Uterus (tissue), 4 donors: ENCODE results near the gene ZSCAN26. TPM values are rescaled to one million over a fixed set of nuclear protein-coding genes. Genes with fewer than 3 reads are reported as not detected.

Experiments used
- DNase-seq, 2 donors: peaks; one replicate each; pipeline ENCODE4 v3.0.0-alpha.2; 2019 to 2020
- H3K27ac ChIP-seq, 2 donors: fragments of 200-600 bp; sonication (generic); 1 replicate in 1 of 2; 2 replicates in 1 of 2; pipeline ENCODE4 v1.5.1; 2016 to 2018
- H3K27me3 ChIP-seq, 2 donors: fragments of 200-600 bp; sonication (generic); one replicate each; pipeline ENCODE4 v1.5.1; 2018 to 2019; ENCODE audit warnings: control low read depth in 1 of 2
- H3K36me3 ChIP-seq, 2 donors: fragments of 200-600 bp; sonication (generic); one replicate each; pipeline ENCODE4 v1.5.1; 2019; ENCODE audit warnings: control low read depth in 1 of 2
- H3K4me1 ChIP-seq, 2 donors: fragments of 200-600 bp; sonication (generic); one replicate each; pipeline ENCODE4 v1.5.1; 2018 to 2019; ENCODE audit warnings: control low read depth in 1 of 2
- H3K4me3 ChIP-seq, 2 donors: fragments of 200-600 bp; sonication (generic); 1 replicate in 1 of 2; 2 replicates in 1 of 2; pipeline ENCODE4 v1.5.1; 2018 to 2019; ENCODE audit warnings: mild to moderate bottlenecking in 1 of 2
- H3K9me3 ChIP-seq, 2 donors: fragments of 200-600 bp; sonication (generic); one replicate each; pipeline ENCODE4 v1.5.1; 2019; ENCODE audit warnings: control low read depth in 1 of 2
- POLR2A ChIP-seq, 2 donors: fragments of 450-650 bp; IDR thresholded peaks; one replicate each; pipeline ENCODE4 v1.6.1; 2016; ENCODE audit warnings: antibody characterized with exemption in 2 of 2, mild to moderate bottlenecking in 1 of 2, moderate library complexity in 1 of 2
- intact Hi-C: fragments of 100-400 bp; cut with DNase I; formaldehyde crosslinking; loops from one replicate; pipeline ENCODE4 v1.15.1; 2023; ENCODE audit warnings: low total_unique reads
- total RNA-seq, 4 donors: library from RNA; depleted of rRNA in 3 of 4; stranded (reverse); fragments of >200 nt in 3 of 4; gene quantifications; one replicate each; pipeline versions ENCODE4 v1.1.0 to v1.2.4, GENCODE V29; 2014 to 2023
- TF ChIP-seq, protein P1 (sequence below), 4 experiments: fragments of 200-600 bp in 2 of 4; fragments of 450-650 bp in 2 of 4; sonication (generic) in 2 of 4; IDR thresholded peaks; one replicate each; pipeline ENCODE4 v1.5.1; 2016 to 2019; ENCODE audit warnings: antibody characterized with exemption in 4 of 4, mild to moderate bottlenecking in 2 of 4, moderate library complexity in 1 of 4
- donor health status: DM: yes; HTN: yes; CAD: no.

Gene ZSCAN26
- total RNA-seq, 4 donors from 2014 or later: 12.6 to 54.7 (median 33.4) TPM

DNA sequence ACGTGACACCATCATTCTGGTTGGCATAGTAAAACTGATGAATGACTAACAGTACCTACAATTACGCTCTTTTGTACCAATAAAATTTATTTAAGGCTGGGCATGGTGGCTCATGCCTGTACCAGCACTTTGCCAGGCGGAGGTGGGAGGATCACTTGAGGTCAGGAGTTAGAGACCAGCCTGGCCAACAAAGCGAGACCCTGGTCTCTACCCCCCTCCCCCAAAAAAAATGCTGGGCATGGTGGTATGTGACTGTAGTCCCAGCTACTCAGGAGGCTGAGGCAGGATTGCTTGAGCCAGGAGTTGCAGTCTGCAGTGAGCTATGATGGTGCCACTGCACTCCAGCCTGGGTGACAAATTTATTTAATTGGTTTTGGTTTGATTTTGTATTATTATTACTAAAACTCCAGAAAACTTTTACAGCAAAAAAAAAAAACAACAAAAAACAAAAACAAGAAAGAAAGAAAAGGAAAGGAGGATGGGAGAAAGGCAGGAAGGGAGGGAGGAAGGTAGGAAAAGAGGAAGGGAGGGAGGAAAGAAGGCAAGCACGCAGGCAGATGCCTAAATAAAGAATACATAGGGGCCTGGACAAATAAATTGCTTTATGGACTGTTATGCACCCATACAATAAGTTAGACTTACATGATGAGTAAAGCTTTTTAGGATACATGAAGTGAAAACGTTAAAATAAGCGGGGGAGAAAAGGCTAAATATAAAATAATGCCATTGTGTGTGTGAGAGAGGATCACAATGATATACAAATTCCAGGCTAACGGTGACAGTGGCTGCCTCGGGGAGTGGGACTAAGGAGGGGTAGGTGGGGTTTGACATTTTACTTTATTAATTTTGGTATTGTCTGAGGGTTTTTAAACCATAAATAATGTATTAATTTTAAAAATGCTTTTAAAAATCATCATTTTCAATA lies 42.5 kb upstream of the ZSCAN26 start:
- Histone ChIP-seq H3K4me3 (peak overlapping the region; percentile 68 to 83), H3K27ac (peak overlapping the region; percentile 80 to 83), H3K36me3 (no peaks in the 10 kb centered on the region), H3K4me1 (no peaks in the 10 kb centered on the region), H3K27me3 (no peaks in the 10 kb centered on the region), H3K9me3 (no peaks in the 10 kb centered on the region)
- no peak for TF ChIP-seq POLR2A (IDR thresholded peaks at IDR 0.05)
- TF ChIP-seq, protein P1, sequence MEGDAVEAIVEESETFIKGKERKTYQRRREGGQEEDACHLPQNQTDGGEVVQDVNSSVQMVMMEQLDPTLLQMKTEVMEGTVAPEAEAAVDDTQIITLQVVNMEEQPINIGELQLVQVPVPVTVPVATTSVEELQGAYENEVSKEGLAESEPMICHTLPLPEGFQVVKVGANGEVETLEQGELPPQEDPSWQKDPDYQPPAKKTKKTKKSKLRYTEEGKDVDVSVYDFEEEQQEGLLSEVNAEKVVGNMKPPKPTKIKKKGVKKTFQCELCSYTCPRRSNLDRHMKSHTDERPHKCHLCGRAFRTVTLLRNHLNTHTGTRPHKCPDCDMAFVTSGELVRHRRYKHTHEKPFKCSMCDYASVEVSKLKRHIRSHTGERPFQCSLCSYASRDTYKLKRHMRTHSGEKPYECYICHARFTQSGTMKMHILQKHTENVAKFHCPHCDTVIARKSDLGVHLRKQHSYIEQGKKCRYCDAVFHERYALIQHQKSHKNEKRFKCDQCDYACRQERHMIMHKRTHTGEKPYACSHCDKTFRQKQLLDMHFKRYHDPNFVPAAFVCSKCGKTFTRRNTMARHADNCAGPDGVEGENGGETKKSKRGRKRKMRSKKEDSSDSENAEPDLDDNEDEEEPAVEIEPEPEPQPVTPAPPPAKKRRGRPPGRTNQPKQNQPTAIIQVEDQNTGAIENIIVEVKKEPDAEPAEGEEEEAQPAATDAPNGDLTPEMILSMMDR (IDR thresholded peaks at IDR 0.05): no peak
- intact Hi-C loops: no loop called here
- DNase-seq: no peak

DNA sequence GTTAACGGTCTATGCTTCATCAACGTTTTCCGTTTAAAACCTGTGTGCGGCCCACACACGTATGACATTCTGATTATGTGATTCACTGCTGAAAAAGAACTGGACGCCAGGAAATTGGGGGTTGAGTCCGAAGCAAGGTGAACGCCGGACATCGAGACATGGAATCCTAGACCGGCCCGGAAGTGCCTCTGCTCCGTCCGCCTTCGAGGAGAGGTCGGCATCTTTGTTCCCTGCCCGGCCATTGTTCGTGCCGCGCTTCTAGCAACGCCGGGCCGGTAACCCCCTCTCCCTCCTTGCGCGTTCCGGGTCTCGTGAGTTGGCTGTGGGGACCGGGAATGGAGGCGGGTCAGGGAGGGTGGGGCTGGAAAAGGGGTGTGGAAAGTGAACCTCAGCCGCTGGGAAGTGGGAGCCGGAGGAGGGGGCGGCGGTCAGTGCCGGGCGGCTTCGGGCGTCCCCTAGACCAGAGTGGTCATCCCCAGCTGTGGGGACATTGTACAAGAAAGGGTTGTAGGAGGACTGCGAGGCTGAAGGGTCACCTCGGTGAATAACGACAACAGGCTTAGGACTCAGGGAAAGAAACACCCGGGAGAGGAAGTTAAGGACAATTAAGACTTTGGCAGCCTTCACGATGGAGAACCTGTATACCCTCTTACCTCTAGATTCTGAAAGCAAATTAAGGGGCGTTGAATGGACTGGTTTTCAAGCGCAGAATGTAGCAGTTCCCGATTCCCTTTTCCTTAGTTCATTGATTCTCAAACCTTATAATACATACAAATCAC lies 41.7 kb upstream of the ZSCAN26 start, which contains the start of gene ZSCAN9:
TSS of gene ZSCAN9 (plus strand) at position 220 of the 779 bp plus-strand sequence. CDS start 1,810 bp downstream, outside the sequence.
- intact Hi-C loops: no loop called here
- no peaks in the 10 kb centered on the region for H3K9me3 ChIP-seq
- no peaks in the 10 kb centered on the region for H3K27me3 ChIP-seq
- TF ChIP-seq, protein P1 (IDR thresholded peaks at IDR 0.05): no peak
- TF ChIP-seq POLR2A (IDR thresholded peaks at IDR 0.05): no peak
- DNase-seq: peak; percentile 87 to 89
- H3K27ac ChIP-seq: peak within 1 kb of the TSS; percentile 80 to 83
- peak within 1 kb of the TSS; percentile 68 to 83 for H3K4me3 ChIP-seq
- no peaks in the 10 kb centered on the region for H3K36me3 ChIP-seq
- H3K4me1 ChIP-seq: no peaks in the 10 kb centered on the region

DNA sequence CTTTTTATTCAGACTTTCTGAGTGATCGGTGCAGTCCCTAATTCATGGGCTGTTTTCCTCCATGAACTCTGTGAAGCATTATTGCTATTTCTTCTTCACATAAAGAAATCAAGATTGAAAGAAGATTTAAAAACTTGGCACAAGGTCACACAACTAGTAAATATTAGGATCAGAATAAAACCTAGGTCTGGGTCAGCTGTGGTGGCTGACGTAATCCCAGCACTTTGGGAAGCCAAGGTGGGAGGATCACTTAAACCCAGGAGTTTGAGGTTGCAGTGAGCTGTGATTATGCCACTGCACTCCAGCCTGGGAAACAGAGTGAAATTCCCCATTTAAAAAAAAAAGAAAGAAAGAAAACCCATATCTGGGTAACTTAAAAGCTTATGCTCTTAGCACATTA lies 40.5 kb upstream of the ZSCAN26 start:
- Histone ChIP-seq H3K27me3 (no peaks in the 10 kb centered on the region), H3K36me3 (no peaks in the 10 kb centered on the region), H3K27ac (no peak overlapping the region), H3K9me3 (no peaks in the 10 kb centered on the region), H3K4me3 (no peak overlapping the region), H3K4me1 (no peaks in the 10 kb centered on the region)
- intact Hi-C loops: no loop called here
- DNase-seq: no peak
- TF ChIP-seq POLR2A (IDR thresholded peaks at IDR 0.05): no peak
- TF ChIP-seq, protein P1 (IDR thresholded peaks at IDR 0.05): no peak

DNA sequence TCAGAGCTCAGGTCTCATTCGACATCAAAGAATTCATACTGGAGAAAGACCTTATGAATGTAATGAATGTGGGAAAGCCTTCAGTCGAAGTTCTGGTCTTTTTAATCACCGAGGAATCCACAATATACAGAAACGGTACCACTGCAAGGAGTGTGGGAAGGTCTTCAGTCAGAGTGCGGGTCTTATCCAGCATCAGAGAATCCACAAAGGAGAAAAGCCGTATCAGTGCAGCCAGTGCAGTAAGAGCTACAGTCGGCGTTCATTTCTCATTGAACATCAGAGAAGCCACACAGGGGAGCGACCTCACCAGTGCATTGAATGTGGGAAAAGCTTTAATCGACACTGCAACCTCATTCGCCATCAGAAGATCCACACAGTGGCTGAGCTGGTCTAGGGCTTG lies 34.2 kb upstream of the ZSCAN26 start:
- H3K4me1 ChIP-seq: no peaks in the 10 kb centered on the region
- no peak overlapping the region for H3K4me3 ChIP-seq
- H3K36me3 ChIP-seq: no peaks in the 10 kb centered on the region
- H3K27me3 ChIP-seq: no peaks in the 10 kb centered on the region
- H3K27ac ChIP-seq: no peak overlapping the region
- no peaks in the 10 kb centered on the region for H3K9me3 ChIP-seq
- intact Hi-C loops: no loop called here
- TF ChIP-seq, protein P1 (IDR thresholded peaks at IDR 0.05): no peak
- no peak for TF ChIP-seq POLR2A (IDR thresholded peaks at IDR 0.05)
- no peak for DNase-seq
